Lung (tissue), 12 donors: Measurements from ENCODE around the gene DIAPH1. TPM values are rescaled to one million over a fixed set of nuclear protein-coding genes. Genes with fewer than 3 reads are reported as not detected.

Source experiments
- ATAC-seq: fragments of 200-7000 bp; cut with Tn5 transposase; one replicate; pipeline ENCODE4 v1.9.1; 2020; ENCODE audit warnings: moderate number of reproducible peaks; ENCODE audit not compliant: insufficient read depth, low FRiP score
- DNase-seq, 3 donors: peaks; one replicate each; pipeline ENCODE4 v3.0.0-alpha.2; 2013 to 2017
- H3K27ac ChIP-seq, 2 donors: one replicate each; pipeline ENCODE4 v1.5.1; 2013; ENCODE audit warnings: mild to moderate bottlenecking in 2 of 2, moderate library complexity in 2 of 2, control low read depth in 1 of 2, inconsistent platforms in 1 of 2, low read depth in 1 of 2, low read length in 1 of 2
- H3K27me3 ChIP-seq, 3 donors: one replicate each; pipeline ENCODE4 v1.5.1; 2013; ENCODE audit warnings: low read length in 2 of 3; ENCODE audit not compliant: control insufficient read depth in 3 of 3, insufficient read depth in 3 of 3
- H3K36me3 ChIP-seq, 4 donors: one replicate each; pipeline ENCODE4 v1.5.1; 2013; ENCODE audit warnings: low read length in 4 of 4, mild to moderate bottlenecking in 1 of 4, moderate library complexity in 1 of 4; ENCODE audit not compliant: control insufficient read depth in 4 of 4, insufficient read depth in 4 of 4
- H3K4me1 ChIP-seq, 5 donors: one replicate each; pipeline ENCODE4 v1.5.1; 2013; ENCODE audit warnings: low read length in 5 of 5, mild to moderate bottlenecking in 2 of 5, moderate library complexity in 1 of 5; ENCODE audit not compliant: control insufficient read depth in 5 of 5, insufficient read depth in 5 of 5
- H3K4me3 ChIP-seq: one replicate; pipeline ENCODE4 v1.5.1; 2013; ENCODE audit warnings: mild to moderate bottlenecking, control low read depth, moderate library complexity
- H3K9ac ChIP-seq, 2 donors: one replicate each; pipeline ENCODE4 v1.5.1; 2013; ENCODE audit warnings: low read length in 2 of 2, control low read depth in 1 of 2; ENCODE audit not compliant: insufficient read depth in 1 of 2
- H3K9me3 ChIP-seq, 4 donors: one replicate each; pipeline ENCODE4 v1.5.1; 2013; ENCODE audit warnings: low read length in 3 of 4, mild to moderate bottlenecking in 1 of 4, moderate library complexity in 1 of 4; ENCODE audit not compliant: control insufficient read depth in 4 of 4, insufficient read depth in 3 of 4
- CTCF ChIP-seq: IDR thresholded peaks from 2 replicates; pipeline ENCODE4 v1.5.1; 2012; ENCODE audit warnings: mild to moderate bottlenecking; ENCODE audit errors: control extremely low read depth, extremely low read depth
- WGBS, 2 donors: extraction: QIAGEN DNeasy Blood & Tissue Kit; methylation state at CpG; one replicate each; pipeline ENCODE4 v1.1.7; 2013; 5-methylcytosine and 5-hydroxymethylcytosine counted together
- polyA plus RNA-seq, 2 donors: library from polyadenylated mRNA; stranded (reverse); fragments of 200-250 nt; gene quantifications; one replicate each; pipeline ENCODE4 v1.2.1, GENCODE V29; 2013
- total RNA-seq, 2 donors: library from RNA; depleted of rRNA in 1 of 2; stranded (reverse); fragments of >200 nt in 1 of 2; gene quantifications; one replicate each; pipeline ENCODE4 v1.2.1, GENCODE V29; 2014 to 2021
- donor health status: control.
- donor health status: control.
- donor health status: Bipolar disorder and iron deficiency.
- donor health status: healthy.
- donor health status: DM: yes; HTN: yes; CAD: no.

DIAPH1 gene
- total and polyA plus RNA-seq, 4 donors: 41.7 to 151 (median 64.4) TPM

DNA sequence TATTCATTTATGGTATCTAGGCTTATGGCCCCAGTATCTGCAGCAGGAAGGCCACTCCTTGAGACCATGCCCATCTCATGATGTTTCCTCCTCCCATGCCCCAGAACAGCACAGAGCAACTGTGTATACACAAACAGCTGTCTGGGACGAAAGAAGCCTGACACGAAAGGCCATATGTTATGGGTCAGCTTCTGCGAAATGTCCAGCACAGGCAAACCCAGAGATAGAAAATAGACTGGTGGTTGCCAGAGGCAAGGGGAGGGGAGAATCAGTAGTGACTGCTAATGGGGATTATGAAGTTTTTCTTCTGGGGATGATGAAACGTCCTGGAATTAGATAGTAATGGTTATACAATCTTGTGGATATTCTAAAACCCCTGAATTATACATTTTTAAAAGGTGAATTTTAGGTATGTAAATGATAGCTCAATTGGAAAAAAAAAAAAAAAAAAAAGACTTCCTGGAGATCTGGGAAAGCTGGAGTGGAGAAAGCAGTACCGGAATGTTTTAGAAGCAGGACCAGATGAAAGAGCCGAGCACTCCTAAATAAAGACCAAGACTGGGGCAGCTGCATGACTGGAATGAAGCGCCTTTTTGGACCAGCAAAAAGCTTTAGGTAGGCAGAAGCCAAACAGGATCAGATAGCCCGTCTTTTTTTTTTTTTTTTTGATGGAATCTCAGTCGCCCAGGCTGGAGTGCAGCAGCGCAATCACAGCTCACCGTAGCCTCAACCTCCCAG is 100.8 kb downstream of the DIAPH1 start:
- Histone ChIP-seq H3K9ac (no peak overlapping the region), H3K36me3 (peaks cover 6 to 34% (median 10%) of the 10 kb centered on the region in 4 donors)

GRCh38 chr5:141517312-141517711 is 101.5 kb downstream of the DIAPH1 start:
- Histone ChIP-seq H3K4me1 (peaks cover 19 to 83% (median 30%) of the 10 kb centered on the region in 5 donors), H3K9ac (no peak overlapping the region), H3K4me3 (no peak overlapping the region), H3K27ac (peak overlapping the region in 1 of 2 donors; percentile 78), H3K27me3 (no peaks in the 10 kb centered on the region), H3K36me3 (peaks cover 6 to 32% (median 7%) of the 10 kb centered on the region in 4 donors), H3K9me3 (no peaks in the 10 kb centered on the region)
- ATAC-seq (no peak), DNase-seq (no peak)
- no peak for TF ChIP-seq CTCF
- WGBS, 2 donors: 48 to 73% methylated on average over 8 of the region's 8 CpGs

More for the DNA sequence above, 100.8 kb downstream of the DIAPH1 start:
- Histone ChIP-seq H3K27ac (no peak overlapping the region), H3K27me3 (no peaks in the 10 kb centered on the region), H3K4me3 (no peak overlapping the region), H3K4me1 (peaks cover 16 to 83% (median 35%) of the 10 kb centered on the region in 5 donors), H3K9me3 (no peaks in the 10 kb centered on the region)
- DNase-seq (peak; percentile 58 to 88 (median 74)), ATAC-seq (no peak)
- no peak for TF ChIP-seq CTCF
- WGBS, 2 donors: 86 to 87% methylated on average over 11 of the region's 11 CpGs

- H3K4me3 ChIP-seq: no peak overlapping the region
- H3K9me3 ChIP-seq: no peaks in the 10 kb centered on the region
- H3K9ac ChIP-seq: no peak overlapping the region
- WGBS, 2 donors: 70 to 86% methylated on average over 8 of the region's 8 CpGs
- peaks cover 6 to 32% (median 11%) of the 10 kb centered on the region in 4 donors for H3K36me3 ChIP-seq
- peaks cover 12 to 78% (median 24%) of the 10 kb centered on the region in 5 donors for H3K4me1 ChIP-seq
- DNase-seq (no peak), ATAC-seq (no peak)
- no peak for TF ChIP-seq CTCF
- peak overlapping the region in 1 of 2 donors; percentile 59 for H3K27ac ChIP-seq
- no peaks in the 10 kb centered on the region for H3K27me3 ChIP-seq
These were observed 102.2 kb downstream of the DIAPH1 start for GRCh38 chr5:141516672-141517025.
